Measurements from ENCODE around the gene MAD2L1BP. TPM values are rescaled to one million over a fixed set of nuclear protein-coding genes. Genes with fewer than 3 reads are reported as not detected.

The MAD2L1BP gene, protein sequence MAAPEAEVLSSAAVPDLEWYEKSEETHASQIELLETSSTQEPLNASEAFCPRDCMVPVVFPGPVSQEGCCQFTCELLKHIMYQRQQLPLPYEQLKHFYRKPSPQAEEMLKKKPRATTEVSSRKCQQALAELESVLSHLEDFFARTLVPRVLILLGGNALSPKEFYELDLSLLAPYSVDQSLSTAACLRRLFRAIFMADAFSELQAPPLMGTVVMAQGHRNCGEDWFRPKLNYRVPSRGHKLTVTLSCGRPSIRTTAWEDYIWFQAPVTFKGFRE
- 20.3 TPM for total RNA-seq

DNA sequence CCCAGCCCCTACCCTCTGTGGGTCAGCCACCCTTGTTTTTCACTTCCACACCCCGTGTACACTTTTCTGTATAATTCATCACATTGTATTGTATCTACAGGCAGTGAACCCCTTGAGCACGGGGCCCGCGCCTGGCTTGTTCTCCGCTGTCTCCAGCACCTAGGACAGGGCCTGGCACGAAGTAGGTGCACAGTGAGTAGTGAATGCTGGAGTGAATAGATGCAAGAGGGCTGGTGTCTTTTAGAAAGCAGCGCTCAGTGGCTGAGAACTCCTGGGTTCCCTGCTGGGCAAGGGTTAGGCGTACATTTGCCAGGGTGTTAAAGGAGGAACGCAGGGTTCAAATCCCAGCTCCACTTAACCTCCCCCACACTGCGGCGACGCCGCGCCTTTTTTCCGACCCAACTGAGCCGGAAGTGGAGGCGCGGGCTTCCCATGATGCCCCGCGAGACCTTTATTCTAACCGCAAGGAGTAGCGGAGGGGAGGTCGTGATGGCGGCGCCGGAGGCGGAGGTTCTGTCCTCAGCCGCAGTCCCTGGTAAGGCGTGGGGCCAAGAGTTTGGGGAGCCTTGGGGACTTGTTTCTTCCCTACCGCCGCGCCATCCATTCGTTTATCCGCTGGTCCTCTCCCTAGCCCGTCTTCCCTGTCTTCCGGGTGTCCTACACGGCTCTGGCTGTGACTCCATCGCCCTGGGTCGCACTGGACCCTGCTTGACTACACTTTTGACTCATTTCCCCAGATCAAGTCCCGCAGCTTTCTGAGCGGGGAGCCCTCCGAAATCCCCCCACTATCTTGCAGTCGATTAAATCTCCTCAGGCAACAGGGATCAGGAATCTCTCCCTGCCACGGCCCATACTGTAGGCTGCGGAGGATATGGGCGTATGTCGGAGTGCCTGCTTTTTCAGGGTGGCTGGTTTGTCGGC, at the start of gene MAD2L1BP:
Gene MAD2L1BP (plus strand): TSS at position 454 of the 921 bp plus-strand sequence. CDS start 36 bp downstream, at position 490.

DNA sequence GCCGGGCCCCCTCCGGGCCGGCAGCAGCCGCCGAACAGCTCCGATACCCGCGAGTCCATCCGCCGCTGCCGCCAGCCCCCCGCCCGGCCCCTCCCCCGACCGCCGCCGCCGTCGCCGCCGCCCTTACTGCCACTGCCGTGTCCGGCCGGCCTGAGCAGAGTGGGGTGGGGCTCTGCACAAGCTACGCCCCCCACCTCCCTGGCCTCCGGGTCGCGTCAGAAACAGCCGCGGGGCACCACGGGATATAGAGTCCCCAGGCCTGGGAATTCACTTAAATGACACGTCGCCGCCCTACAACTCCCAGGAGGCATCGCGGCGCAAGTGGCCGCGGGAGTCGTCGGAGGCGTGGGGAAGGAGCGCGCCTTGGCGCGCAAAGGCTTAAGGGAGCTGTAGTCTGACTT, 6.5 kb upstream of the MAD2L1BP start, which contains the start of gene GTPBP2:
Gene GTPBP2 (minus strand): TSS at position 161 of the 401 bp plus-strand sequence. CDS start 102 bp downstream, at position 59.

DNA sequence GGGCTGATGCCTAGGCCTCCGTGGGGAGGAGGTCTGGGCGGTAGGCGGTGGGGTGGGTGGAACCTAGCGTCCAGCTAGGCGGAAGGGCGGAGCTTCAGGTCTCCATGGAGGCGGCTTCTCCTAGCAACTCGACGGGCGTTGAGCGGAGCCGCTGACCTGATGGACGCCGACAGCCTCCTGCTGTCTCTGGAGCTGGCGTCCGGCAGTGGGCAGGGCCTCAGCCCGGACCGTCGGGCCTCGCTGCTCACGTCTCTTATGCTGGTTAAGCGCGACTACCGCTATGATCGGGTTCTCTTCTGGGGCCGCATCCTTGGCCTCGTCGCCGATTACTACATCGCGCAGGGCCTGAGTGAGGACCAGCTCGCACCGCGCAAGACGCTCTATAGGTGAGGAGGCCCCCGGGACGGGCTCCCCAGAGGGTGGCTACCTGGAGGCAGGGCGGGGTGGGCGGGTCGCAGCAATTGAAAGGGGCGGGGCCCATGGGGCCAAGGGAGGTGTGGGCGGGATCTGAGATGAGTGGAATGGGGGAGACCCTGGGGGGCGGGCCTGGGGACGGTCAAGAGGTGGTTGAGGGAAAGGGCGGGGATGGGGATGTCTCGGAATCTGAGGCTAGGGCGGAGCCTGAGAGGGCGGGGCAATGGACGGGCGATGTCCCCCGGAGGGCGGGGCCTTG, 9.4 kb downstream of the MAD2L1BP start, which contains the start of gene RSPH9:
Gene RSPH9 (plus strand): TSS at position 97 of the 673 bp plus-strand sequence. CDS start 63 bp downstream, at position 160.

DNA sequence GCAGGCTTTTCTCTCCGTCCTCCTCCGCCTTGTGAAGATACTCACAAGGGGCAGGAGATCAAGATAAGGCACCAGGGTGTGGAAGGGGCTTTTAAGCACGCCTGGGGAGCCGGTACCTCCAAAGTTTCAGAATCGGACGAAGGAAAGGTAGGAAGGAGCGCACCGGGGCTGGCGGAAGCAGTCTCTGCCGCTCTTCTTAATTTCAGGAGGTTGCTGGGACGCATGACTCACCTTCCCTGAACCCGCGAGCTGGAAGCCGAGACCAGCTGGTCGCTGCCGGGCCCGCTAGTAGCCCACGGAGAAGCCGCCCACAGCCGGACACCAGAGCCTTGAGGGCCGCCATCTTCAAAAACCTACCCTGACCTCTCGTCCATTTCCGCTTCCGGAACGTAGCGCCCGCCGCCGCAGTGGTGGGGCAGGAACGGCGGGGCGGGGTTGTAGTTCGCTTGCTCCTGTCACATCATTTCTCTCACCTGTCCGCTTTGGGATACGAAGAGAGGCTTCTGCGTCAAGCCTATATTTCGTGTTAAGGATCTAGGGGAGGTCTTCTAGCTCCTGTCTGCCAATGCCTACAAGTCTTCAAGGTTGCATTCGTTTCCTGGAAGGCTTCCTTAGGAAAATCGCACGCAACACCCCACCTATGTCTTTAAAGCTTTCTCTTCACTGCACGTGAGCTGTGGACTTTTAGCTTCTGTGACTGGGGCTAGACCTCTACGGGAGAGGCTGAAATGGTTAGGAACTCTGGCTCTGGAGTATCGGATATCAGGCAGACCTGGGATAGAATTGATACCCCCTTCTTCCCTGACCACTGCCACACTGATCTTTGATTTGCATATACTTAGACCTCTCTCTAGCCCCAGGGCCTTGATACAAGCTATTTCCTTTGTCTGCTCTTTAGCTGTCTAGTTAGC, 52.1 kb downstream of the MAD2L1BP start, which contains the start of gene MRPS18A:
Gene MRPS18A (minus strand): TSS at position 355 of the 911 bp plus-strand sequence. CDS start 12 bp downstream, at position 343.

Other genes with a start within 250 kb of the MAD2L1BP start
- 18.5 TPM for gene ABCC10, start 208.3 kb upstream of the MAD2L1BP start, total RNA-seq
- 1.3 TPM for gene DLK2, start 180.3 kb upstream of the MAD2L1BP start, total RNA-seq
- 25.9 TPM for gene TJAP1, start 158.3 kb upstream of the MAD2L1BP start, total RNA-seq
- gene LRRC73, start 125.5 kb upstream of the MAD2L1BP start, total RNA-seq, result 1.6 TPM
- 83.7 TPM for gene YIPF3, start 118.9 kb upstream of the MAD2L1BP start, total RNA-seq
- gene POLR1C, start 118.8 kb upstream of the MAD2L1BP start, total RNA-seq, result 28.6 TPM
- 27.6 TPM for gene XPO5, start 59.8 kb upstream of the MAD2L1BP start, total RNA-seq
- gene POLH, start 59.7 kb upstream of the MAD2L1BP start, total RNA-seq, result 16.2 TPM
- 37.1 TPM for gene GTPBP2, start 6.6 kb upstream of the MAD2L1BP start, total RNA-seq
- 1.2 TPM for gene RSPH9, start 9.2 kb downstream of the MAD2L1BP start, total RNA-seq
- 54.2 TPM for gene MRPS18A, start 52.0 kb downstream of the MAD2L1BP start, total RNA-seq
- 207 TPM for gene VEGFA, start 134.4 kb downstream of the MAD2L1BP start, total RNA-seq

Data from metanephros (tissue), 1 donor.